PC-9 (cell line): ENCODE data around the gene PTCRA.

ENCODE experiments used
- CTCF ChIP-seq: fragments of 200-600 bp; sonication (generic); conservative IDR thresholded peaks from 2 replicates; pipeline ENCODE4 v1.6.1; 2017; ENCODE audit warnings: mixed run types, antibody characterized with exemption, mild to moderate bottlenecking, moderate library complexity
- EZH2 ChIP-seq: fragments of 200-600 bp; sonication (generic); IDR thresholded peaks from 2 replicates; pipeline ENCODE4 v1.8.0; 2017; ENCODE audit warnings: antibody characterized with exemption, low read depth

- TF ChIP-seq CTCF (no peak), EZH2 (no peak)
These were observed 47.5 kb downstream of the PTCRA start for GRCh38 chr6:42963179-42963854.
